Stimulated activated CD8-positive, alpha-beta memory T cell treated with anti-CD3 and anti-CD28 coated beads, Interleukin-4, amount 100 ng/mL, for 4 hours (primary cell): ENCODE measurements around the gene CRTAC1.

Experiments
- DNase-seq, 2 donors: peaks; one replicate each; pipeline ENCODE4 v3.0.0-alpha.2; 2020; ENCODE audit warnings: low read depth in 2 of 2, low spot score in 1 of 2

The CRTAC1 gene

GRCh38 chr10:97975598-97975997 lies 54.8 kb downstream of the CRTAC1 start:
- DNase-seq = no peak

- no peak for DNase-seq
These were observed 55.6 kb downstream of the CRTAC1 start for GRCh38 chr10:97974526-97975525.

GRCh38 chr10:97974100-97974499 lies 56.3 kb downstream of the CRTAC1 start:
- DNase-seq = no peak

GRCh38 chr10:97969538-97970079 lies 60.8 kb downstream of the CRTAC1 start:
- no peak for DNase-seq

GRCh38 chr10:97964748-97965147 lies 65.7 kb downstream of the CRTAC1 start:
- DNase-seq = no peak

- no peak for DNase-seq
These were observed 68.5 kb downstream of the CRTAC1 start for GRCh38 chr10:97961945-97962344.

GRCh38 chr10:97960269-97961056 lies 70.0 kb downstream of the CRTAC1 start:
- DNase-seq = no peak

GRCh38 chr10:97949462-97949861 lies 81.0 kb downstream of the CRTAC1 start:
- DNase-seq = no peak

- DNase-seq = no peak
These were observed 81.6 kb downstream of the CRTAC1 start for GRCh38 chr10:97948822-97949221.

GRCh38 chr10:97944772-97945171 lies 85.6 kb downstream of the CRTAC1 start:
- DNase-seq = no peak

GRCh38 chr10:97943294-97943693 lies 87.1 kb downstream of the CRTAC1 start:
- no peak for DNase-seq

GRCh38 chr10:97940534-97940933 lies 89.9 kb downstream of the CRTAC1 start:
- DNase-seq = no peak

GRCh38 chr10:97939446-97939990 lies 90.9 kb downstream of the CRTAC1 start:
- DNase-seq = no peak

GRCh38 chr10:97937928-97938327 lies 92.5 kb downstream of the CRTAC1 start:
- DNase-seq = no peak

GRCh38 chr10:97937054-97937453 lies 93.4 kb downstream of the CRTAC1 start:
- no peak for DNase-seq

GRCh38 chr10:97936126-97936525 lies 94.3 kb downstream of the CRTAC1 start:
- DNase-seq = no peak

GRCh38 chr10:97932932-97933530 lies 97.4 kb downstream of the CRTAC1 start:
- DNase-seq = no peak

- DNase-seq = no peak
These were observed 99.4 kb downstream of the CRTAC1 start for GRCh38 chr10:97931041-97931440.

- DNase-seq = no peak
These were observed 101.5 kb downstream of the CRTAC1 start for GRCh38 chr10:97928897-97929296.

GRCh38 chr10:97927622-97928021 lies 102.8 kb downstream of the CRTAC1 start:
- no peak for DNase-seq

GRCh38 chr10:97926055-97926454 lies 104.4 kb downstream of the CRTAC1 start:
- DNase-seq = no peak
